ENCODE measurements around the gene ELK3. TPM values are rescaled to one million over a fixed set of nuclear protein-coding genes. Genes with fewer than 3 reads are reported as not detected.
A peak's percentile ranks its signal among the peaks of the same experiment; 100 is the strongest.

Gene ELK3
- total RNA-seq, 1 experiment from 2014 or later, result 9.4 TPM

- no peak overlapping the region for H4K5ac ChIP-seq (ENCODE audit: insufficient read length, low read depth, low read length)
- H2BK20ac ChIP-seq (ENCODE audit: low read depth, low read length, poor library complexity, severe bottlenecking), result no peak overlapping the region
- no peaks in the 10 kb centered on the region for H3K36me3 Mint-ChIP-seq (ENCODE audit: insufficient read depth in 1 of 3, low read depth in 3 of 3)
- H3K27ac ChIP-seq (ENCODE audit: insufficient read length, low read depth, low read length), result no peak overlapping the region
- WGBS (ENCODE audit: extremely low coverage, insufficient read length, low lambda C conversion rate), result no CpG with 5 or more reads among the region's 15 CpGs
- H4K8ac ChIP-seq (replicated peaks; ENCODE audit: insufficient read length, low read depth, low read length), result no peak overlapping the region
- no peak overlapping the region for H2BK15ac ChIP-seq (ENCODE audit: low read depth, low read length)
- DNase-seq, result no peak
- H3K27me3 ChIP-seq (ENCODE audit: insufficient read depth, low read length), result no peaks in the 10 kb centered on the region
- no peak overlapping the region for H4K91ac ChIP-seq (ENCODE audit: insufficient read length, low read depth, low read length)
- no peak overlapping the region for H3K27ac Mint-ChIP-seq
- H2BK12ac ChIP-seq (ENCODE audit: insufficient read length, low read depth, low read length), result no peak overlapping the region
- H3K4me1 ChIP-seq (ENCODE audit: insufficient read depth, low read length), result no peaks in the 10 kb centered on the region
- H3K4ac ChIP-seq (ENCODE audit: low read depth, low read length), result no peak overlapping the region
- no peak overlapping the region for H2BK5ac ChIP-seq (ENCODE audit: insufficient read length, low read length)
- H2AK5ac ChIP-seq (ENCODE audit: insufficient read length, low read length), result no peak overlapping the region
- H3K9me3 Mint-ChIP-seq, result no peaks in the 10 kb centered on the region
- peaks cover 3% of the 10 kb centered on the region for H3K23me2 ChIP-seq (ENCODE audit: insufficient read length, low read depth, low read length, poor library complexity, severe bottlenecking)
- TF ChIP-seq CTCF (conservative IDR thresholded peaks at IDR 0.05), result no peak
- H3K79me2 ChIP-seq (ENCODE audit: insufficient read depth, low read length), result no peaks in the 10 kb centered on the region
- no peak overlapping the region for H3K4me3 Mint-ChIP-seq
- peak overlapping the region; percentile 42 for H3K18ac ChIP-seq (ENCODE audit: insufficient read length, low read depth, low read length)
- no peak overlapping the region; the same call in 1 of the 2 replicates for H3K14ac ChIP-seq (ENCODE audit: insufficient read depth, low read length)
- no peak overlapping the region for H3K4me2 ChIP-seq (ENCODE audit: insufficient read depth, insufficient read length, low read length)
- H4K20me1 ChIP-seq (ENCODE audit: control insufficient read depth, insufficient read depth, insufficient read length), result no peaks in the 10 kb centered on the region
- H3K79me1 ChIP-seq (ENCODE audit: insufficient read depth, low read depth, low read length, poor library complexity, severe bottlenecking), result no peaks in the 10 kb centered on the region
- no peak overlapping the region for H2BK120ac ChIP-seq (ENCODE audit: low read depth, low read length, poor library complexity, severe bottlenecking)
- no peak overlapping the region for H3K23ac ChIP-seq (ENCODE audit: insufficient read length, low read depth, low read length)
- H2AFZ ChIP-seq (ENCODE audit: low read length), result no peak overlapping the region
- H3K27me3 Mint-ChIP-seq (ENCODE audit: low read depth), result no peaks in the 10 kb centered on the region
- H3T11ph ChIP-seq (ENCODE audit: low read length), result no peak overlapping the region
- H3K9ac ChIP-seq (ENCODE audit: extremely low read depth, insufficient read length, low read length), result no peak overlapping the region
- H3K9me3 ChIP-seq (ENCODE audit: control insufficient read depth, low read depth, low read length), result no peaks in the 10 kb centered on the region
- H3K4me1 Mint-ChIP-seq, result peaks cover 5 to 7% of the 10 kb centered on the region in 2 experiments
- H3K56ac ChIP-seq (ENCODE audit: insufficient read length, low read depth, low read length), result no peak overlapping the region
Observed at GRCh38 chr12:96233939-96234461, 39.8 kb downstream of the ELK3 start.

All from H9 (cell line).